ENCODE measurements around the gene TBCEL. TPM values are rescaled to one million over a fixed set of nuclear protein-coding genes. Genes with fewer than 3 reads are reported as not detected.

Gene TBCEL
- total RNA-seq, 1 experiment from 2014 or later: 23.2 TPM

GRCh38 chr11:121127809-121128208, 103.9 kb downstream of the TBCEL start:
- intact Hi-C loops (cut with micrococcal nuclease; ENCODE audit: unreplicated experiment): no loop called here
- Histone ChIP-seq H3K27ac (ENCODE audit: low read length) (no peak overlapping the region), H3K9me3 (ENCODE audit: control insufficient read depth, insufficient read depth, low read depth, low read length) (no peaks in the 10 kb centered on the region), H3K27me3 (ENCODE audit: control insufficient read depth, insufficient read depth, low read length) (peaks cover 15% of the 10 kb centered on the region), H3K36me3 (ENCODE audit: control insufficient read depth, insufficient read depth, low read length) (no peaks in the 10 kb centered on the region), H3K4me1 (ENCODE audit: control insufficient read depth, insufficient read depth, low read length) (no peaks in the 10 kb centered on the region), H3K4me3 (ENCODE audit: low read depth in 2 of 2, low read length in 2 of 2) (no peak overlapping the region)
- BruUV-seq (replicated peaks): no TSS peak
- CTCF ChIA-PET: no interaction called here
- DNase-seq (ENCODE audit: low read depth, low spot score): no peak
- in situ Hi-C loops (cut with HindIII; ENCODE audit: low pct_unique_long_range_greater_than_20kb, low sequenced_read_pairs): no loop called here
- POLR2A ChIA-PET: no interaction called here
- TF ChIP-seq SIN3A (IDR thresholded peaks at IDR 0.05; ENCODE audit: borderline replicate concordance, insufficient read depth, low read depth, low read length): no peak
- ATAC-seq: no peak

- ChIA-PET POLR2A (no interaction called here), CTCF (no interaction called here)
- Histone ChIP-seq H3K4me3 (ENCODE audit: low read depth in 2 of 2, low read length in 2 of 2) (no peak overlapping the region), H3K27me3 (ENCODE audit: control insufficient read depth, insufficient read depth, low read length) (peaks cover 15% of the 10 kb centered on the region), H3K9me3 (ENCODE audit: control insufficient read depth, insufficient read depth, low read depth, low read length) (no peaks in the 10 kb centered on the region), H3K36me3 (ENCODE audit: control insufficient read depth, insufficient read depth, low read length) (no peaks in the 10 kb centered on the region), H3K4me1 (ENCODE audit: control insufficient read depth, insufficient read depth, low read length) (no peaks in the 10 kb centered on the region), H3K27ac (ENCODE audit: low read length) (no peak overlapping the region)
- intact Hi-C loops (cut with micrococcal nuclease; ENCODE audit: unreplicated experiment) (no loop called here), in situ Hi-C loops (cut with HindIII; ENCODE audit: low pct_unique_long_range_greater_than_20kb, low sequenced_read_pairs) (no loop called here)
- BruUV-seq (replicated peaks): no TSS peak
- no peak for ATAC-seq
- TF ChIP-seq POLR2AphosphoS5 (IDR thresholded peaks at IDR 0.05; ENCODE audit: low read depth, low read length) (no peak), CTCF (IDR thresholded peaks at IDR 0.05) (no peak), TCF7L2 (IDR thresholded peaks at IDR 0.05; ENCODE audit: low read depth, low read length) (no peak), SIN3A (IDR thresholded peaks at IDR 0.05; ENCODE audit: borderline replicate concordance, insufficient read depth, low read depth, low read length) (no peak)
- TF ChIP-seq, protein P1, sequence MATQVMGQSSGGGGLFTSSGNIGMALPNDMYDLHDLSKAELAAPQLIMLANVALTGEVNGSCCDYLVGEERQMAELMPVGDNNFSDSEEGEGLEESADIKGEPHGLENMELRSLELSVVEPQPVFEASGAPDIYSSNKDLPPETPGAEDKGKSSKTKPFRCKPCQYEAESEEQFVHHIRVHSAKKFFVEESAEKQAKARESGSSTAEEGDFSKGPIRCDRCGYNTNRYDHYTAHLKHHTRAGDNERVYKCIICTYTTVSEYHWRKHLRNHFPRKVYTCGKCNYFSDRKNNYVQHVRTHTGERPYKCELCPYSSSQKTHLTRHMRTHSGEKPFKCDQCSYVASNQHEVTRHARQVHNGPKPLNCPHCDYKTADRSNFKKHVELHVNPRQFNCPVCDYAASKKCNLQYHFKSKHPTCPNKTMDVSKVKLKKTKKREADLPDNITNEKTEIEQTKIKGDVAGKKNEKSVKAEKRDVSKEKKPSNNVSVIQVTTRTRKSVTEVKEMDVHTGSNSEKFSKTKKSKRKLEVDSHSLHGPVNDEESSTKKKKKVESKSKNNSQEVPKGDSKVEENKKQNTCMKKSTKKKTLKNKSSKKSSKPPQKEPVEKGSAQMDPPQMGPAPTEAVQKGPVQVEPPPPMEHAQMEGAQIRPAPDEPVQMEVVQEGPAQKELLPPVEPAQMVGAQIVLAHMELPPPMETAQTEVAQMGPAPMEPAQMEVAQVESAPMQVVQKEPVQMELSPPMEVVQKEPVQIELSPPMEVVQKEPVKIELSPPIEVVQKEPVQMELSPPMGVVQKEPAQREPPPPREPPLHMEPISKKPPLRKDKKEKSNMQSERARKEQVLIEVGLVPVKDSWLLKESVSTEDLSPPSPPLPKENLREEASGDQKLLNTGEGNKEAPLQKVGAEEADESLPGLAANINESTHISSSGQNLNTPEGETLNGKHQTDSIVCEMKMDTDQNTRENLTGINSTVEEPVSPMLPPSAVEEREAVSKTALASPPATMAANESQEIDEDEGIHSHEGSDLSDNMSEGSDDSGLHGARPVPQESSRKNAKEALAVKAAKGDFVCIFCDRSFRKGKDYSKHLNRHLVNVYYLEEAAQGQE (IDR thresholded peaks at IDR 0.05; ENCODE audit: insufficient read depth in 1 of 2, low read depth in 2 of 2, low read length in 1 of 2): no peak
- no peak for DNase-seq (ENCODE audit: low read depth, low spot score)
Observed at GRCh38 chr11:121129362-121130340, 105.7 kb downstream of the TBCEL start.

DNA sequence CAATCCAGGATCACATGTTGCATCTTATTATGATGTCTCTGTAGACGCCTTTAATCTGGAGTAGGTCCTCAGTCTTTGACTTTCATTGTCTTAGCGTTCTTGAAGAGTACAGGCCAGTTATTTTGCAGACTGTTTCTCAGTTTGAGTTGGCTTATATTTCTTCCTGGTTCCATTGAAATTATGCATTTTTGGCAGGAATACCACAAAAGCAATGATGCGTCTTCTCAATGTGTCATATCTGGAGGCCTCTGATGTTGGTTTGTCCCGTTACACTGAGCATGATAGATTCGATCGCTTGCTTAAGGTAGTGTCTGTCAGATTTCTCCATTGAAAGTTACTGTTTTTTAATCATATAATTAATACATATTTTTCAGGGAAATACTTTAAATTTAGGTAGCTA, 107.8 kb downstream of the TBCEL start:
- CTCF ChIA-PET: no interaction called here
- H3K36me3 ChIP-seq (ENCODE audit: control insufficient read depth, insufficient read depth, low read length): no peaks in the 10 kb centered on the region
- BruUV-seq (replicated peaks): no TSS peak
- intact Hi-C loops (cut with micrococcal nuclease; ENCODE audit: unreplicated experiment): no loop called here
- DNase-seq (ENCODE audit: low read depth, low spot score) (no peak), ATAC-seq (no peak)
- peaks cover 12% of the 10 kb centered on the region for H3K27me3 ChIP-seq (ENCODE audit: control insufficient read depth, insufficient read depth, low read length)
- no peak overlapping the region for H3K27ac ChIP-seq (ENCODE audit: low read length)
- in situ Hi-C loops (cut with HindIII; ENCODE audit: low pct_unique_long_range_greater_than_20kb, low sequenced_read_pairs): no loop called here
- TF ChIP-seq SIN3A (IDR thresholded peaks at IDR 0.05; ENCODE audit: borderline replicate concordance, insufficient read depth, low read depth, low read length): no peak
- no peak for TF ChIP-seq POLR2AphosphoS5 (IDR thresholded peaks at IDR 0.05; ENCODE audit: low read depth, low read length)
- POLR2A ChIA-PET: no interaction called here
- no peaks in the 10 kb centered on the region for H3K4me1 ChIP-seq (ENCODE audit: control insufficient read depth, insufficient read depth, low read length)
- no peaks in the 10 kb centered on the region for H3K9me3 ChIP-seq (ENCODE audit: control insufficient read depth, insufficient read depth, low read depth, low read length)
- no peak overlapping the region for H3K4me3 ChIP-seq (ENCODE audit: low read depth in 2 of 2, low read length in 2 of 2)

Data from Panc1 (cell line).